ENCODE measurements around the gene SMIM35.

DNA sequence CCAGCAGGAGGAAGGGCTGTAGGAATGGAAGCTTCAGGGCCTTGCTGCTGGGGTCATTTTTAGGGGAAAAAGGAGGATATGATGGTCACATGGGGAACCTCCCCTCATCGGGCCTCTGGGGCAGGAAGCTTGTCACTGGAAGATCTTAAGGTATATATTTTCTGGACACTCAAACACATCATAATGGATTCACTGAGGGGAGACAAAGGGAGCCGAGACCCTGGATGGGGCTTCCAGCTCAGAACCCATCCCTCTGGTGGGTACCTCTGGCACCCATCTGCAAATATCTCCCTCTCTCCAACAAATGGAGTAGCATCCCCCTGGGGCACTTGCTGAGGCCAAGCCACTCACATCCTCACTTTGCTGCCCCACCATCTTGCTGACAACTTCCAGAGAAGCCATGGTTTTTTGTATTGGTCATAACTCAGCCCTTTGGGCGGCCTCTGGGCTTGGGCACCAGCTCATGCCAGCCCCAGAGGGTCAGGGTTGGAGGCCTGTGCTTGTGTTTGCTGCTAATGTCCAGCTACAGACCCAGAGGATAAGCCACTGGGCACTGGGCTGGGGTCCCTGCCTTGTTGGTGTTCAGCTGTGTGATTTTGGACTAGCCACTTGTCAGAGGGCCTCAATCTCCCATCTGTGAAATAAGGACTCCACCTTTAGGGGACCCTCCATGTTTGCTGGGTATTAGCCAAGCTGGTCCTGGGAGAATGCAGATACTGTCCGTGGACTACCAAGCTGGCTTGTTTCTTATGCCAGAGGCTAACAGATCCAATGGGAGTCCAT lies 86.5 kb downstream of the SMIM35 start:
- TF ChIP-seq, protein P1, sequence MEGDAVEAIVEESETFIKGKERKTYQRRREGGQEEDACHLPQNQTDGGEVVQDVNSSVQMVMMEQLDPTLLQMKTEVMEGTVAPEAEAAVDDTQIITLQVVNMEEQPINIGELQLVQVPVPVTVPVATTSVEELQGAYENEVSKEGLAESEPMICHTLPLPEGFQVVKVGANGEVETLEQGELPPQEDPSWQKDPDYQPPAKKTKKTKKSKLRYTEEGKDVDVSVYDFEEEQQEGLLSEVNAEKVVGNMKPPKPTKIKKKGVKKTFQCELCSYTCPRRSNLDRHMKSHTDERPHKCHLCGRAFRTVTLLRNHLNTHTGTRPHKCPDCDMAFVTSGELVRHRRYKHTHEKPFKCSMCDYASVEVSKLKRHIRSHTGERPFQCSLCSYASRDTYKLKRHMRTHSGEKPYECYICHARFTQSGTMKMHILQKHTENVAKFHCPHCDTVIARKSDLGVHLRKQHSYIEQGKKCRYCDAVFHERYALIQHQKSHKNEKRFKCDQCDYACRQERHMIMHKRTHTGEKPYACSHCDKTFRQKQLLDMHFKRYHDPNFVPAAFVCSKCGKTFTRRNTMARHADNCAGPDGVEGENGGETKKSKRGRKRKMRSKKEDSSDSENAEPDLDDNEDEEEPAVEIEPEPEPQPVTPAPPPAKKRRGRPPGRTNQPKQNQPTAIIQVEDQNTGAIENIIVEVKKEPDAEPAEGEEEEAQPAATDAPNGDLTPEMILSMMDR (IDR thresholded peaks at IDR 0.05), result no peak
- TF ChIP-seq POLR2A (IDR thresholded peaks at IDR 0.05), result no peak
